ENCODE measurements around the gene NELL1.

NELL1 gene

GRCh38 chr11:21511835-21512440 is 842.6 kb downstream of the NELL1 start:
- Histone ChIP-seq H3K4me2 (ENCODE audit: low read length) (no peak overlapping the region), H3K4me1 (ENCODE audit: control insufficient read depth, low read depth, low read length) (no peaks in the 10 kb centered on the region), H3K4me3 (ENCODE audit: low read length) (no peak overlapping the region), H4K5ac (ENCODE audit: low read length) (no peak overlapping the region), H3K79me1 (ENCODE audit: low read length) (no peaks in the 10 kb centered on the region), H3K36me3 (ENCODE audit: control insufficient read depth, insufficient read depth, low read length) (no peaks in the 10 kb centered on the region), H2BK15ac (replicated peaks; ENCODE audit: low read depth) (no peak overlapping the region), H3K56ac (ENCODE audit: low read length) (no peak overlapping the region), H3K9ac (ENCODE audit: low read length) (no peak overlapping the region), H3K23ac (ENCODE audit: low read length) (no peak overlapping the region), H3K27ac (ENCODE audit: low read depth, low read length) (no peak overlapping the region), H2BK5ac (ENCODE audit: low read length) (no peak overlapping the region), H4K8ac (ENCODE audit: low read depth, low read length) (no peak overlapping the region), H2AK5ac (ENCODE audit: low read length) (no peak overlapping the region), H2BK120ac (ENCODE audit: low read depth, low read length) (no peak overlapping the region), H3K4ac (ENCODE audit: low read depth, low read length) (no peak overlapping the region), H3K18ac (ENCODE audit: low read length) (no peak overlapping the region), H3K79me2 (ENCODE audit: control insufficient read depth, insufficient read depth, low read length) (no peaks in the 10 kb centered on the region), H3K27me3 (ENCODE audit: insufficient read depth, low read length, poor library complexity) (no peaks in the 10 kb centered on the region)
- DNase-seq: peak; percentile 87
- no CpG with 5 or more reads among the region's 2 CpGs for WGBS (ENCODE audit: extremely low coverage, insufficient coverage, low lambda C conversion rate)

GRCh38 chr11:21514316-21514715 is 844.9 kb downstream of the NELL1 start:
- H4K5ac ChIP-seq (ENCODE audit: low read length): no peak overlapping the region
- no peaks in the 10 kb centered on the region for H3K36me3 ChIP-seq (ENCODE audit: control insufficient read depth, insufficient read depth, low read length)
- WGBS (ENCODE audit: extremely low coverage, insufficient coverage, low lambda C conversion rate): no CpG with 5 or more reads among the region's 3 CpGs
- H3K4me2 ChIP-seq (ENCODE audit: low read length): no peak overlapping the region
- no peak overlapping the region for H3K56ac ChIP-seq (ENCODE audit: low read length)
- no peaks in the 10 kb centered on the region for H3K4me1 ChIP-seq (ENCODE audit: control insufficient read depth, low read depth, low read length)
- H3K27ac ChIP-seq (ENCODE audit: low read depth, low read length): no peak overlapping the region
- H2BK15ac ChIP-seq (replicated peaks; ENCODE audit: low read depth): no peak overlapping the region
- no peak overlapping the region for H3K23ac ChIP-seq (ENCODE audit: low read length)
- no peak overlapping the region for H4K8ac ChIP-seq (ENCODE audit: low read depth, low read length)
- H2BK120ac ChIP-seq (ENCODE audit: low read depth, low read length): no peak overlapping the region
- no peak overlapping the region for H3K4ac ChIP-seq (ENCODE audit: low read depth, low read length)
- H3K9ac ChIP-seq (ENCODE audit: low read length): no peak overlapping the region
- no peak overlapping the region for H2AK5ac ChIP-seq (ENCODE audit: low read length)
- H3K27me3 ChIP-seq (ENCODE audit: insufficient read depth, low read length, poor library complexity): no peaks in the 10 kb centered on the region
- no peaks in the 10 kb centered on the region for H3K79me1 ChIP-seq (ENCODE audit: low read length)
- H2BK5ac ChIP-seq (ENCODE audit: low read length): no peak overlapping the region
- peak; percentile 15 for DNase-seq
- H3K79me2 ChIP-seq (ENCODE audit: control insufficient read depth, insufficient read depth, low read length): no peaks in the 10 kb centered on the region
- no peak overlapping the region for H3K4me3 ChIP-seq (ENCODE audit: low read length)
- H3K18ac ChIP-seq (ENCODE audit: low read length): no peak overlapping the region

- no CpG with 5 or more reads among the region's 1 CpG for WGBS (ENCODE audit: extremely low coverage, insufficient coverage, low lambda C conversion rate)
- Histone ChIP-seq H3K27ac (ENCODE audit: low read depth, low read length) (no peak overlapping the region), H3K4me1 (ENCODE audit: control insufficient read depth, low read depth, low read length) (no peaks in the 10 kb centered on the region), H3K23ac (ENCODE audit: low read length) (no peak overlapping the region), H2BK5ac (ENCODE audit: low read length) (no peak overlapping the region), H3K36me3 (ENCODE audit: control insufficient read depth, insufficient read depth, low read length) (no peaks in the 10 kb centered on the region), H2BK120ac (ENCODE audit: low read depth, low read length) (no peak overlapping the region), H3K18ac (ENCODE audit: low read length) (no peak overlapping the region), H3K79me1 (ENCODE audit: low read length) (no peaks in the 10 kb centered on the region), H3K4ac (ENCODE audit: low read depth, low read length) (no peak overlapping the region), H3K79me2 (ENCODE audit: control insufficient read depth, insufficient read depth, low read length) (no peaks in the 10 kb centered on the region), H4K5ac (ENCODE audit: low read length) (no peak overlapping the region), H4K8ac (ENCODE audit: low read depth, low read length) (no peak overlapping the region), H3K4me3 (ENCODE audit: low read length) (no peak overlapping the region), H3K56ac (ENCODE audit: low read length) (no peak overlapping the region), H3K4me2 (ENCODE audit: low read length) (no peak overlapping the region), H3K27me3 (ENCODE audit: insufficient read depth, low read length, poor library complexity) (no peaks in the 10 kb centered on the region), H2BK15ac (replicated peaks; ENCODE audit: low read depth) (no peak overlapping the region), H3K9ac (ENCODE audit: low read length) (no peak overlapping the region), H2AK5ac (ENCODE audit: low read length) (no peak overlapping the region)
- no peak for DNase-seq
Observed at GRCh38 chr11:21520244-21520643, 850.9 kb downstream of the NELL1 start.

- no peak overlapping the region for H2BK5ac ChIP-seq (ENCODE audit: low read length)
- no peaks in the 10 kb centered on the region for H3K36me3 ChIP-seq (ENCODE audit: control insufficient read depth, insufficient read depth, low read length)
- no peak overlapping the region for H3K23ac ChIP-seq (ENCODE audit: low read length)
- H3K9ac ChIP-seq (ENCODE audit: low read length): no peak overlapping the region
- no peak overlapping the region for H2BK15ac ChIP-seq (replicated peaks; ENCODE audit: low read depth)
- no peak overlapping the region for H4K8ac ChIP-seq (ENCODE audit: low read depth, low read length)
- no peaks in the 10 kb centered on the region for H3K27me3 ChIP-seq (ENCODE audit: insufficient read depth, low read length, poor library complexity)
- H3K4me2 ChIP-seq (ENCODE audit: low read length): no peak overlapping the region
- no peak overlapping the region for H3K27ac ChIP-seq (ENCODE audit: low read depth, low read length)
- H3K79me2 ChIP-seq (ENCODE audit: control insufficient read depth, insufficient read depth, low read length): no peaks in the 10 kb centered on the region
- no peak overlapping the region for H2AK5ac ChIP-seq (ENCODE audit: low read length)
- H3K56ac ChIP-seq (ENCODE audit: low read length): no peak overlapping the region
- no peaks in the 10 kb centered on the region for H3K4me1 ChIP-seq (ENCODE audit: control insufficient read depth, low read depth, low read length)
- no peak overlapping the region for H3K4me3 ChIP-seq (ENCODE audit: low read length)
- no peak overlapping the region for H2BK120ac ChIP-seq (ENCODE audit: low read depth, low read length)
- WGBS (ENCODE audit: extremely low coverage, insufficient coverage, low lambda C conversion rate): no CpG with 5 or more reads among the region's 1 CpG
- DNase-seq: no peak
- H3K79me1 ChIP-seq (ENCODE audit: low read length): no peaks in the 10 kb centered on the region
- H3K4ac ChIP-seq (ENCODE audit: low read depth, low read length): no peak overlapping the region
- no peak overlapping the region for H4K5ac ChIP-seq (ENCODE audit: low read length)
- H3K18ac ChIP-seq (ENCODE audit: low read length): no peak overlapping the region
Observed at GRCh38 chr11:21529187-21529586, 859.8 kb downstream of the NELL1 start.

GRCh38 chr11:21534288-21534687 is 864.9 kb downstream of the NELL1 start:
- no peak for DNase-seq
- H3K56ac ChIP-seq (ENCODE audit: low read length): no peak overlapping the region
- H2AK5ac ChIP-seq (ENCODE audit: low read length): no peak overlapping the region
- H4K5ac ChIP-seq (ENCODE audit: low read length): no peak overlapping the region
- no peak overlapping the region for H3K4me3 ChIP-seq (ENCODE audit: low read length)
- H3K79me2 ChIP-seq (ENCODE audit: control insufficient read depth, insufficient read depth, low read length): no peaks in the 10 kb centered on the region
- H3K23ac ChIP-seq (ENCODE audit: low read length): no peak overlapping the region
- no peak overlapping the region for H3K18ac ChIP-seq (ENCODE audit: low read length)
- H3K4me2 ChIP-seq (ENCODE audit: low read length): no peak overlapping the region
- no CpG with 5 or more reads among the region's 5 CpGs for WGBS (ENCODE audit: extremely low coverage, insufficient coverage, low lambda C conversion rate)
- H3K9ac ChIP-seq (ENCODE audit: low read length): no peak overlapping the region
- no peak overlapping the region for H3K4ac ChIP-seq (ENCODE audit: low read depth, low read length)
- H3K27me3 ChIP-seq (ENCODE audit: insufficient read depth, low read length, poor library complexity): no peaks in the 10 kb centered on the region
- H3K36me3 ChIP-seq (ENCODE audit: control insufficient read depth, insufficient read depth, low read length): no peaks in the 10 kb centered on the region
- H3K27ac ChIP-seq (ENCODE audit: low read depth, low read length): no peak overlapping the region
- no peaks in the 10 kb centered on the region for H3K79me1 ChIP-seq (ENCODE audit: low read length)
- no peak overlapping the region for H2BK5ac ChIP-seq (ENCODE audit: low read length)
- no peaks in the 10 kb centered on the region for H3K4me1 ChIP-seq (ENCODE audit: control insufficient read depth, low read depth, low read length)
- H2BK120ac ChIP-seq (ENCODE audit: low read depth, low read length): no peak overlapping the region
- H2BK15ac ChIP-seq (replicated peaks; ENCODE audit: low read depth): no peak overlapping the region
- no peak overlapping the region for H4K8ac ChIP-seq (ENCODE audit: low read depth, low read length)

- Histone ChIP-seq H2BK5ac (ENCODE audit: low read length) (no peak overlapping the region), H3K4me1 (ENCODE audit: control insufficient read depth, low read depth, low read length) (no peaks in the 10 kb centered on the region), H3K4me3 (ENCODE audit: low read length) (no peak overlapping the region), H3K23ac (ENCODE audit: low read length) (no peak overlapping the region), H4K5ac (ENCODE audit: low read length) (no peak overlapping the region), H3K18ac (ENCODE audit: low read length) (no peak overlapping the region), H3K4ac (ENCODE audit: low read depth, low read length) (no peak overlapping the region), H2BK15ac (replicated peaks; ENCODE audit: low read depth) (no peak overlapping the region), H3K36me3 (ENCODE audit: control insufficient read depth, insufficient read depth, low read length) (no peaks in the 10 kb centered on the region), H3K9ac (ENCODE audit: low read length) (no peak overlapping the region), H3K27me3 (ENCODE audit: insufficient read depth, low read length, poor library complexity) (no peaks in the 10 kb centered on the region), H3K56ac (ENCODE audit: low read length) (no peak overlapping the region), H3K4me2 (ENCODE audit: low read length) (no peak overlapping the region), H2AK5ac (ENCODE audit: low read length) (no peak overlapping the region), H3K27ac (ENCODE audit: low read depth, low read length) (no peak overlapping the region), H3K79me2 (ENCODE audit: control insufficient read depth, insufficient read depth, low read length) (no peaks in the 10 kb centered on the region), H3K79me1 (ENCODE audit: low read length) (no peaks in the 10 kb centered on the region), H4K8ac (ENCODE audit: low read depth, low read length) (no peak overlapping the region), H2BK120ac (ENCODE audit: low read depth, low read length) (no peak overlapping the region)
- DNase-seq: no peak
- no CpG with 5 or more reads among the region's 1 CpG for WGBS (ENCODE audit: extremely low coverage, insufficient coverage, low lambda C conversion rate)
Observed at GRCh38 chr11:21537980-21538379, 868.6 kb downstream of the NELL1 start.
